ENCODE results near the gene RAB3B. TPM values are rescaled to one million over a fixed set of nuclear protein-coding genes. Genes with fewer than 3 reads are reported as not detected.
A peak's percentile ranks its signal among the peaks of the same experiment; 100 is the strongest.

The RAB3B gene
- total and polyA plus RNA-seq, 2 of the 4 experiments (the other 2 are of a cell fraction): 33.6 to 78.5 TPM

DNA sequence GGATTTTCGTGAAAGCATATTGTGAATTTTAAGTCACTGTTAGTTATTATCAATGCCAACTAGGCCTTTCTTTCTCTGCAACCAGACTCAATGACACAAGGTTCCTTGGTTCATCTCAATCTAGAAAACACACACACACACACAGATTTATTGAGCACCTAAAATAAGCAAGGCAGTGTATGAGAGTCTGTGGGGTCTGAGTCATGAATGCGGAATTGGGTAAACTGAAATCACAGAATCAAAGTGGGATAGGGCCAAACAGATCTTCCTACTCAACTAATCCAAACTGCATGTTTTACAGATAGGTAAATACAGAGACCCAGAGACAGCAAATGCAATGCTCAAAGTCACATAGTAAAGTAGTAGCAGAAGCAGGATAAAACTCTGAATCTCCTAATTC, 63.5 kb downstream of the RAB3B start:
- Histone ChIP-seq H3K4me2 (ENCODE audit: low read depth, low read length) (peak overlapping the region; percentile 25; the same call in 1 of the 2 replicates), H2AK5ac (ENCODE audit: low read depth, low read length) (peak overlapping the region; percentile 53; the same call in 1 of the 2 replicates), H3K4me1 (ENCODE audit: control insufficient read depth, insufficient read depth, low read length) (peaks cover 32% of the 10 kb centered on the region), H3K9me3 (ENCODE audit: control insufficient read depth, insufficient read depth, low read length) (no peaks in the 10 kb centered on the region), H3K27ac (ENCODE audit: insufficient read depth, low read length) (peak overlapping the region; percentile 62), H3K4me3 (ENCODE audit: insufficient read depth, low read depth, low read length) (no peak overlapping the region), H2BK120ac (ENCODE audit: low read depth, low read length) (peak overlapping the region; percentile 99), H3K27me3 (ENCODE audit: control insufficient read depth, insufficient read depth, low read length) (no peaks in the 10 kb centered on the region), H2BK15ac (ENCODE audit: low read depth, low read length) (peak overlapping the region; percentile 26; the same call in 1 of the 3 replicates), H3K14ac (replicated peaks; ENCODE audit: low read depth, low read length) (peak overlapping the region; percentile 89; the same call in 1 of the 2 replicates), H2BK20ac (ENCODE audit: low read depth, low read length) (peak overlapping the region; percentile 99), H2BK5ac (ENCODE audit: low read depth, low read length, poor library complexity, severe bottlenecking) (peak overlapping the region; percentile 99), H4K91ac (ENCODE audit: insufficient read depth, low read depth, low read length) (peak overlapping the region; percentile 92), H3K9me1 (ENCODE audit: insufficient read depth, low read length) (peaks cover 41% of the 10 kb centered on the region), H2AK9ac (replicated peaks; ENCODE audit: low read depth, low read length, poor library complexity) (no peak overlapping the region), H4K8ac (ENCODE audit: low read depth in 2 of 2, low read length in 2 of 2) (peak overlapping the region; percentile 86 to 91; a peak in 3 of 4 replicates), H3K9ac (ENCODE audit: low read depth, low read length) (peak overlapping the region; percentile 6; the same call in 1 of the 2 replicates), H3K79me1 (ENCODE audit: low read depth in 1 of 2, low read length in 2 of 2) (peaks cover 35 to 77% of the 10 kb centered on the region in 2 experiments), H3K4ac (ENCODE audit: low read depth, low read length) (peak overlapping the region; percentile 99), H3K18ac (ENCODE audit: low read depth, low read length) (peak overlapping the region; percentile 29; the same call in 1 of the 2 replicates), H4K20me1 (ENCODE audit: insufficient read depth, low read length) (no peaks in the 10 kb centered on the region), H3K56ac (ENCODE audit: extremely low read depth, insufficient read depth, low read length) (peak overlapping the region; percentile 81; the same call in 1 of the 2 replicates), H3K36me3 (ENCODE audit: control insufficient read depth, insufficient read depth, low read length) (peaks cover 16% of the 10 kb centered on the region), H3K23ac (ENCODE audit: low read depth, low read length) (peak overlapping the region; percentile 37; the same call in 1 of the 2 replicates), H4K5ac (ENCODE audit: low read depth, low read length) (peak overlapping the region; percentile 19; the same call in 1 of the 2 replicates), H2AFZ (replicated peaks; ENCODE audit: low read length, poor library complexity) (no peak overlapping the region)
- peak; percentile 61 for ATAC-seq (ENCODE audit: low read depth)
- ChIA-PET POLR2A (ENCODE audit: unreplicated experiment) (no interaction called here), CTCF (interaction anchor here (1.2 to 2.5 kb wide), 2 partner anchors 30 to 87 kb away, joined by 3 to 21 read pairs; no protein-coding TSS in a partner anchor)
- TF ChIP-seq FOS (IDR thresholded peaks at IDR 0.05; ENCODE audit: low read depth, low read length): peak; percentile 22; the same call in 1 of the 2 replicates
- TF ChIP-seq CTCF (conservative IDR thresholded peaks at IDR 0.05; ENCODE audit: low read depth, low read length): no peak
- no peak for TF ChIP-seq NFE2L2 (IDR thresholded peaks at IDR 0.05; ENCODE audit: low read depth, low read length)
- no peak for TF ChIP-seq CEBPB (IDR thresholded peaks at IDR 0.05; ENCODE audit: low read depth, low read length)
- no peak for TF ChIP-seq RAD21 (IDR thresholded peaks at IDR 0.05; ENCODE audit: low read length)
- TF ChIP-seq RFX5 (IDR thresholded peaks at IDR 0.05; ENCODE audit: low read depth, low read length): no peak
- TF ChIP-seq CHD1 (IDR thresholded peaks at IDR 0.05; ENCODE audit: low read depth, low read length): no peak
- peak; percentile 78 for DNase-seq
- in situ Hi-C loops (cut with MboI; ENCODE audit: low sequenced_read_pairs) (no loop called here), dilution Hi-C loops (cut with HindIII; ENCODE audit: low sequenced_read_pairs, unreplicated experiment) (no loop called here), intact Hi-C loops (cut with micrococcal nuclease) (no loop called here)
- no TSS peak for BruUV-seq (replicated peaks)
- WGBS, 2 experiments (ENCODE audit: extremely low coverage in 2 of 2, insufficient read length in 1 of 2): no CpG with 5 or more reads among the region's 2 CpGs

All from IMR-90 (cell line).